Left ventricle myocardium inferior (tissue), 1 donor: ENCODE results near the gene EMID1. TPM values are rescaled to one million over a fixed set of nuclear protein-coding genes. Genes with fewer than 3 reads are reported as not detected.
"Not testable (repeated sequence)": the region's sequence is repeated elsewhere in the genome, so short reads cannot be mapped to it uniquely, and the experiment has no call there.

Experiments used
- DNase-seq: peaks from one replicate; pipeline ENCODE4 v3.0.0-alpha.2; 2020
- H3K27ac ChIP-seq: fragments of 200-600 bp; replicated peaks from 2 replicates; pipeline ENCODE4 v1.8.0; 2021
- H3K27me3 ChIP-seq: fragments of 200-600 bp; 2 replicates; pipeline ENCODE4 v1.8.0; 2021; ENCODE audit warnings: low read depth
- H3K36me3 ChIP-seq: fragments of 200-600 bp; 2 replicates; pipeline ENCODE4 v1.8.0; 2021
- H3K4me1 ChIP-seq: fragments of 200-600 bp; 2 replicates; pipeline ENCODE4 v1.8.0; 2021
- H3K4me3 ChIP-seq: fragments of 200-600 bp; 2 replicates; pipeline ENCODE4 v1.8.0; 2021; ENCODE audit warnings: mild to moderate bottlenecking, moderate library complexity
- H3K9me3 ChIP-seq: fragments of 200-600 bp; replicated peaks from 2 replicates; pipeline ENCODE4 v1.8.0; 2021
- CTCF ChIP-seq: fragments of 200-600 bp; IDR thresholded peaks from 2 replicates; pipeline ENCODE4 v1.8.0; 2021; ENCODE audit warnings: antibody characterized with exemption, mild to moderate bottlenecking, borderline replicate concordance
- intact Hi-C: fragments of 100-400 bp; cut with micrococcal nuclease; formaldehyde crosslinking; loops from one replicate; pipeline ENCODE4 v1.11.0; 2022
- total RNA-seq: library from RNA; stranded (reverse); fragmentation: NEBNext Ultra II Directional; extraction: Animal tissue kit (Norgen Biotek cat#: 25700); gene quantifications from one replicate; pipeline ENCODE4 v1.2.1, GENCODE V29; 2021
- donor health status: DM: no; HTN: yes; CAD: no; lungs with severe emphysema.

The EMID1 gene
- total RNA-seq, 1 donor from 2014 or later, result 0.74 TPM

GRCh38 chr22:29217827-29218757 lies 12.4 kb downstream of the EMID1 start:
- no peaks in the 10 kb centered on the region for H3K36me3 ChIP-seq
- intact Hi-C loops, result no loop called here
- no peaks in the 10 kb centered on the region for H3K27me3 ChIP-seq
- no peak for DNase-seq
- no peaks in the 10 kb centered on the region for H3K9me3 ChIP-seq
- no peak overlapping the region for H3K27ac ChIP-seq
- TF ChIP-seq CTCF, result no peak
- no peak overlapping the region for H3K4me3 ChIP-seq
- no peaks in the 10 kb centered on the region for H3K4me1 ChIP-seq

GRCh38 chr22:29218758-29219408 lies 13.2 kb downstream of the EMID1 start:
- intact Hi-C loops, result no loop called here
- no peak for DNase-seq
- Histone ChIP-seq H3K4me1 (no peaks in the 10 kb centered on the region), H3K27me3 (no peaks in the 10 kb centered on the region), H3K9me3 (no peaks in the 10 kb centered on the region), H3K36me3 (no peaks in the 10 kb centered on the region), H3K4me3 (no peak overlapping the region), H3K27ac (no peak overlapping the region)
- TF ChIP-seq CTCF, result no peak

- H3K4me3 ChIP-seq, H3K4me1 ChIP-seq, H3K27me3 ChIP-seq, H3K9me3 ChIP-seq, H3K36me3 ChIP-seq, H3K27ac ChIP-seq, DNase-seq, intact Hi-C loops: not testable (repeated sequence)
Observed at GRCh38 chr22:29219409-29219782, 13.7 kb downstream of the EMID1 start.

GRCh38 chr22:29219881-29220670 lies 14.4 kb downstream of the EMID1 start:
- no peak for TF ChIP-seq CTCF
- Histone ChIP-seq H3K27ac (no peak overlapping the region), H3K4me1 (peaks cover 5% of the 10 kb centered on the region), H3K9me3 (no peaks in the 10 kb centered on the region), H3K36me3 (no peaks in the 10 kb centered on the region), H3K27me3 (peaks cover 4% of the 10 kb centered on the region), H3K4me3 (no peak overlapping the region)
- intact Hi-C loops, result no loop called here
- DNase-seq, result no peak

- H3K9me3 ChIP-seq, result no peaks in the 10 kb centered on the region
- intact Hi-C loops, result no loop called here
- no peak overlapping the region for H3K4me3 ChIP-seq
- no peak overlapping the region for H3K27ac ChIP-seq
- peaks cover 15% of the 10 kb centered on the region for H3K4me1 ChIP-seq
- no peaks in the 10 kb centered on the region for H3K36me3 ChIP-seq
- no peak for DNase-seq
- TF ChIP-seq CTCF, result no peak
- H3K27me3 ChIP-seq, result peaks cover 4% of the 10 kb centered on the region
Observed at GRCh38 chr22:29224121-29224858, 18.6 kb downstream of the EMID1 start.
